PC-3 (cell line): Measurements from ENCODE around the gene MGLL.

Source experiments
- EZH2 ChIP-seq: fragments of 300-600 bp; sonication (generic); IDR thresholded peaks from one replicate; pipeline ENCODE4 v1.6.1; 2017; ENCODE audit warnings: antibody characterized with exemption, mild to moderate bottlenecking, low read length; ENCODE audit not compliant: unreplicated experiment
- EZH2phosphoT487 ChIP-seq: fragments of 300-600 bp; sonication (generic); IDR thresholded peaks from 2 replicates; pipeline ENCODE4 v1.6.1; 2018; ENCODE audit warnings: mild to moderate bottlenecking, antibody characterized with exemption, low read length, borderline replicate concordance
- TF ChIP-seq, protein P1 (sequence below): fragments of 300-600 bp; sonication (generic); conservative IDR thresholded peaks from 2 replicates; pipeline ENCODE4 v1.5.1; 2017; ENCODE audit warnings: antibody characterized with exemption, low read depth, mild to moderate bottlenecking, low read length

DNA sequence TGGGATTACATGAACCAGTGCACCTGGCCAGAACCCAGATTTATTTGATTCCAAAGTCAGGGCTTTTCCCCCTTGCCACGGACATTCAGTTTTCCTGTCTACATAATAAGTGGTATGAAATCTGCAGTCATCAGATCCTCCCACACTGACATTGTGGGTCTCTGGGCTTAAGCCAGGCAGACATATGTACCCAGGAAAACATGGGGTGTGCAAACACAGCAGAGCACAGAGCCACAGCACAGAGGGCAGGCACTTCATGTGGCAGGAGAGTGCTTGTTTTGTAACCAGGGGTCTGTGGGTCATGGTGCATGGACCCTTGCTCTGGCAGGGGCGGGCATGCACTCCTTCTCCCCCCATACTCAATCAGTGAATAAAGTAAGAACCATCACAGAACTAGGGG is 155.6 kb downstream of the MGLL start:
- TF ChIP-seq, protein P1, sequence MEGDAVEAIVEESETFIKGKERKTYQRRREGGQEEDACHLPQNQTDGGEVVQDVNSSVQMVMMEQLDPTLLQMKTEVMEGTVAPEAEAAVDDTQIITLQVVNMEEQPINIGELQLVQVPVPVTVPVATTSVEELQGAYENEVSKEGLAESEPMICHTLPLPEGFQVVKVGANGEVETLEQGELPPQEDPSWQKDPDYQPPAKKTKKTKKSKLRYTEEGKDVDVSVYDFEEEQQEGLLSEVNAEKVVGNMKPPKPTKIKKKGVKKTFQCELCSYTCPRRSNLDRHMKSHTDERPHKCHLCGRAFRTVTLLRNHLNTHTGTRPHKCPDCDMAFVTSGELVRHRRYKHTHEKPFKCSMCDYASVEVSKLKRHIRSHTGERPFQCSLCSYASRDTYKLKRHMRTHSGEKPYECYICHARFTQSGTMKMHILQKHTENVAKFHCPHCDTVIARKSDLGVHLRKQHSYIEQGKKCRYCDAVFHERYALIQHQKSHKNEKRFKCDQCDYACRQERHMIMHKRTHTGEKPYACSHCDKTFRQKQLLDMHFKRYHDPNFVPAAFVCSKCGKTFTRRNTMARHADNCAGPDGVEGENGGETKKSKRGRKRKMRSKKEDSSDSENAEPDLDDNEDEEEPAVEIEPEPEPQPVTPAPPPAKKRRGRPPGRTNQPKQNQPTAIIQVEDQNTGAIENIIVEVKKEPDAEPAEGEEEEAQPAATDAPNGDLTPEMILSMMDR, result no peak
- TF ChIP-seq EZH2, result no peak
- TF ChIP-seq EZH2phosphoT487, result no peak
